ENCODE measurements around the gene CAMK2D.

CAMK2D gene

DNA sequence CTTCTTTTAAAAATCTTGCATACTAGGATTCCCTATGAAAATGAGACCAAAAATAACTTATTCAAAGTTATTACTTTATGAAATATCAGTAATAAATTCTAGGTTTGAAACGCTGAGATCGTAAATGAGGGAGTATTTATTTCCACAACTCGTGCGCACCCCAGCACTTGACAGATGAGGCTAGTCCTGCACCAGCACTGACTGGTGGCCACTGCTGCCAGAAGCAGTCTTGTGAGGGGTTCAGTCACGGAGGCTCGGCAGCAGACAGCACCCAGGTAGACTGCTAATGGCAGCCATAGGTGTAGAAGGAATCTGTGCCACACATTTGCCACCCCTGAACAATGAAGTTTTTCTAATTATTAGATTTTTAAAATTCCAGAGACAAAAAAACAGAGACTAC is 248.7 kb downstream of the CAMK2D start:
- H3K27ac ChIP-seq (replicated peaks; ENCODE audit: low read length) = no peak overlapping the region
- no peak overlapping the region for H4K8ac ChIP-seq (ENCODE audit: low read depth, low read length)
- no peak for DNase-seq (ENCODE audit: low spot score)
- no peaks in the 10 kb centered on the region for H3K27me3 ChIP-seq (ENCODE audit: control insufficient read depth in 3 of 3, insufficient read depth in 3 of 3, low read depth in 1 of 3, low read length in 3 of 3)
- H2BK15ac ChIP-seq (ENCODE audit: low read length) = no peak overlapping the region
- H2AK5ac ChIP-seq (ENCODE audit: low read depth, low read length) = no peak overlapping the region
- no peaks in the 10 kb centered on the region for H3K4me1 ChIP-seq (ENCODE audit: control insufficient read depth in 2 of 2, insufficient read depth in 1 of 2, low read depth in 1 of 2, low read length in 2 of 2)
- no peak overlapping the region for H2BK5ac ChIP-seq (ENCODE audit: low read length)
- no CpG with 5 or more reads among the region's 6 CpGs for WGBS, 2 donors (ENCODE audit: extremely low coverage in 2 of 2, insufficient read length in 2 of 2, insufficient replicate concordance in 1 of 2)
- H3K4me2 ChIP-seq (ENCODE audit: insufficient read depth, low read length, poor library complexity, severe bottlenecking) = no peak overlapping the region
- no peak overlapping the region for H3K4ac ChIP-seq (ENCODE audit: low read length)
- no peak overlapping the region for H2AFZ ChIP-seq (ENCODE audit: low read length)
- no peak overlapping the region for H4K91ac ChIP-seq (ENCODE audit: low read depth, low read length, poor library complexity)
- no peaks in the 10 kb centered on the region for H3K9me3 ChIP-seq (replicated peaks in 1 of 2; ENCODE audit: control insufficient read depth in 2 of 2, insufficient read depth in 1 of 2, low read depth in 1 of 2, low read length in 2 of 2)
- no peak overlapping the region for H3K23ac ChIP-seq (ENCODE audit: low read depth, low read length, poor library complexity)
- no peak overlapping the region for H2BK12ac ChIP-seq (ENCODE audit: low read length)
- no peak overlapping the region for H3K18ac ChIP-seq (ENCODE audit: low read length)
- H3K9ac ChIP-seq (ENCODE audit: low read depth, low read length, poor library complexity) = no peak overlapping the region
- H3K36me3 ChIP-seq (replicated peaks in 1 of 2; ENCODE audit: control insufficient read depth in 2 of 2, insufficient read depth in 2 of 2, low read length in 2 of 2) = peaks cover 2 to 70% of the 10 kb centered on the region in 2 donors
- no peak overlapping the region for H3K4me3 ChIP-seq (ENCODE audit: low read length in 2 of 2)
- no peak overlapping the region for H2BK120ac ChIP-seq (ENCODE audit: low read depth, low read length)
- no peaks in the 10 kb centered on the region for H3K79me1 ChIP-seq (ENCODE audit: low read depth, low read length)
- no peak overlapping the region for H3K14ac ChIP-seq (ENCODE audit: low read length)

DNA sequence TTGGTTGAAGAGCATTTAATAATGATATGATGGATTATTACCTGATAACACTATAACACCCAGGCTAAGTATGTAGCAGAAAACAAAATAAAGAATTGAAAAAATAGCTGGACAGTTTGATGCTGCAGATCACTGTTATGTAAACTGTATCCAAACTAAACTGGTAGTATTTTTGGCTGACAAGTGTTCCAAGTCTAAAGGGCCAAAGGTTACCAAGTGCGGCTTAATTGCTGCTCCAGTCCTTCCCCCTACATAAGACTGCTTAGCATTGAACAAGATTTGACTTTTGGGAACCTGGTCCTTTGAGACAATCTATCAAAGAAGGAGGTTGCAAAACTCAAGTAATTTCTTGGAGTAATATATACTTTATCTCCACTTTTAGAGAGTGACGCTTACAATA is 249.6 kb downstream of the CAMK2D start:
- no peak overlapping the region for H2AK5ac ChIP-seq (ENCODE audit: low read depth, low read length)
- no peak overlapping the region for H3K27ac ChIP-seq (replicated peaks; ENCODE audit: low read length)
- H3K14ac ChIP-seq (ENCODE audit: low read length) = no peak overlapping the region

DNA sequence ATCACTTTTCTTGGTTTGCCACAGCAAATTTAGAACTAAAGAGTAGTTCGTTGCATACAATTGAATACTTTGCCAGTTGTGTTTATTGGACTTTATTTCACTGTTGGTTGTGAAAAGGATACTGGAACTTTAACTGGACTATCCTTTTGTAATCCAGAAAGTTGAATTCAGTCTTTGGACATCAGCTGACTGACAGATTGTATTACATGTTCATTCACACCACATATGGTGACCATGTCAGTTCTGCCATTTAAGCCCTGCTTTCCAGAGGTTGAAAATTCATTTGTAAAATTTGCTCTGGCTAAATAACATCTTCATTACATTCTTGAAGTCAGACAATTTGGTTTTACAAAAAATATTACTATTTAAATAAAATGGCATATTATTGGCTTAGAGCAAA is 251.7 kb downstream of the CAMK2D start:
- no peak overlapping the region for H2BK15ac ChIP-seq (ENCODE audit: low read length)
- no peak overlapping the region for H3K4me2 ChIP-seq (ENCODE audit: insufficient read depth, low read length, poor library complexity, severe bottlenecking)
- H3K4ac ChIP-seq (ENCODE audit: low read length) = no peak overlapping the region
- H3K4me3 ChIP-seq (ENCODE audit: low read length in 2 of 2) = no peak overlapping the region
- H3K4me1 ChIP-seq (ENCODE audit: control insufficient read depth in 2 of 2, insufficient read depth in 1 of 2, low read depth in 1 of 2, low read length in 2 of 2) = no peaks in the 10 kb centered on the region
- no peak overlapping the region for H2BK120ac ChIP-seq (ENCODE audit: low read depth, low read length)
- no peak overlapping the region for H4K91ac ChIP-seq (ENCODE audit: low read depth, low read length, poor library complexity)
- H3K14ac ChIP-seq (ENCODE audit: low read length) = no peak overlapping the region
- H3K36me3 ChIP-seq (replicated peaks in 1 of 2; ENCODE audit: control insufficient read depth in 2 of 2, insufficient read depth in 2 of 2, low read length in 2 of 2) = peaks cover 4 to 52% of the 10 kb centered on the region in 2 donors
- H3K23ac ChIP-seq (ENCODE audit: low read depth, low read length, poor library complexity) = no peak overlapping the region
- H3K27me3 ChIP-seq (ENCODE audit: control insufficient read depth in 3 of 3, insufficient read depth in 3 of 3, low read depth in 1 of 3, low read length in 3 of 3) = no peaks in the 10 kb centered on the region
- H2BK5ac ChIP-seq (ENCODE audit: low read length) = no peak overlapping the region
- H3K18ac ChIP-seq (ENCODE audit: low read length) = no peak overlapping the region
- H4K8ac ChIP-seq (ENCODE audit: low read depth, low read length) = no peak overlapping the region
- no peak overlapping the region for H2AFZ ChIP-seq (ENCODE audit: low read length)
- no peak overlapping the region for H2AK5ac ChIP-seq (ENCODE audit: low read depth, low read length)
- no peak overlapping the region for H3K9ac ChIP-seq (ENCODE audit: low read depth, low read length, poor library complexity)
- H3K27ac ChIP-seq (replicated peaks; ENCODE audit: low read length) = no peak overlapping the region
- no peaks in the 10 kb centered on the region for H3K9me3 ChIP-seq (replicated peaks in 1 of 2; ENCODE audit: control insufficient read depth in 2 of 2, insufficient read depth in 1 of 2, low read depth in 1 of 2, low read length in 2 of 2)
- no peak overlapping the region for H2BK12ac ChIP-seq (ENCODE audit: low read length)
- no CpG with 5 or more reads among the region's 1 CpG for WGBS, 2 donors (ENCODE audit: extremely low coverage in 2 of 2, insufficient read length in 2 of 2, insufficient replicate concordance in 1 of 2)
- no peaks in the 10 kb centered on the region for H3K79me1 ChIP-seq (ENCODE audit: low read depth, low read length)
- DNase-seq (ENCODE audit: low spot score) = no peak

More for the DNA sequence above, 249.6 kb downstream of the CAMK2D start:
- no peaks in the 10 kb centered on the region for H3K79me1 ChIP-seq (ENCODE audit: low read depth, low read length)
- no peak overlapping the region for H3K23ac ChIP-seq (ENCODE audit: low read depth, low read length, poor library complexity)
- H4K91ac ChIP-seq (ENCODE audit: low read depth, low read length, poor library complexity) = no peak overlapping the region
- H3K4me3 ChIP-seq (ENCODE audit: low read length in 2 of 2) = no peak overlapping the region
- no peak overlapping the region for H3K18ac ChIP-seq (ENCODE audit: low read length)
- no CpG with 5 or more reads among the region's 2 CpGs for WGBS, 2 donors (ENCODE audit: extremely low coverage in 2 of 2, insufficient read length in 2 of 2, insufficient replicate concordance in 1 of 2)
- no peak overlapping the region for H2BK12ac ChIP-seq (ENCODE audit: low read length)
- H3K4ac ChIP-seq (ENCODE audit: low read length) = no peak overlapping the region
- H3K9me3 ChIP-seq (replicated peaks in 1 of 2; ENCODE audit: control insufficient read depth in 2 of 2, insufficient read depth in 1 of 2, low read depth in 1 of 2, low read length in 2 of 2) = no peaks in the 10 kb centered on the region
- no peak overlapping the region for H3K4me2 ChIP-seq (ENCODE audit: insufficient read depth, low read length, poor library complexity, severe bottlenecking)
- no peaks in the 10 kb centered on the region for H3K27me3 ChIP-seq (ENCODE audit: control insufficient read depth in 3 of 3, insufficient read depth in 3 of 3, low read depth in 1 of 3, low read length in 3 of 3)
- H3K4me1 ChIP-seq (ENCODE audit: control insufficient read depth in 2 of 2, insufficient read depth in 1 of 2, low read depth in 1 of 2, low read length in 2 of 2) = no peaks in the 10 kb centered on the region
- no peak for DNase-seq (ENCODE audit: low spot score)
- no peak overlapping the region for H3K9ac ChIP-seq (ENCODE audit: low read depth, low read length, poor library complexity)
- no peak overlapping the region for H2BK5ac ChIP-seq (ENCODE audit: low read length)
- peaks cover 2 to 66% of the 10 kb centered on the region in 2 donors for H3K36me3 ChIP-seq (replicated peaks in 1 of 2; ENCODE audit: control insufficient read depth in 2 of 2, insufficient read depth in 2 of 2, low read length in 2 of 2)
- no peak overlapping the region for H4K8ac ChIP-seq (ENCODE audit: low read depth, low read length)
- H2AFZ ChIP-seq (ENCODE audit: low read length) = no peak overlapping the region
- no peak overlapping the region for H2BK15ac ChIP-seq (ENCODE audit: low read length)
- no peak overlapping the region for H2BK120ac ChIP-seq (ENCODE audit: low read depth, low read length)

DNA sequence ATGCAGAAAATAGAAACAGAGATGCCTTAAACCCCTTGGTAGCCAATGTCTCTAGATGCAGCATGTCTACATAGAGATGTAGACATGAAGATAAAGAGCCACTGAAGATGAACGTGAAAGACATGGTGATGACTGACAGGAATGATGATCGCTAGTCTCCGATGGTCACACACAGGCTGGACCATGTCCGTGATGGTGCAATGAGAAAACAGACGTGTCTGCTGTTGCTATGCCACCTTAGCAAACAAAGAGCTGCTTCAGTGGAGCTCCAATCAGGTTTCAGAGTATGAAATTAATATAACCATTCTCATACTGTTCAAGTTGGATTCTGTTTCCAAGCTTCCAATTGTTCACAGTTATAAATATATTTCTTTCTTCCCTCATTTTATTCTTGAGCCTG is 256.5 kb downstream of the CAMK2D start:
- H3K4ac ChIP-seq (ENCODE audit: low read length) = no peak overlapping the region
- no peak overlapping the region for H4K8ac ChIP-seq (ENCODE audit: low read depth, low read length)
- no peak overlapping the region for H4K91ac ChIP-seq (ENCODE audit: low read depth, low read length, poor library complexity)
- H3K4me1 ChIP-seq (ENCODE audit: control insufficient read depth in 2 of 2, insufficient read depth in 1 of 2, low read depth in 1 of 2, low read length in 2 of 2) = no peaks in the 10 kb centered on the region
- H2AK5ac ChIP-seq (ENCODE audit: low read depth, low read length) = no peak overlapping the region
- H3K9me3 ChIP-seq (replicated peaks in 1 of 2; ENCODE audit: control insufficient read depth in 2 of 2, insufficient read depth in 1 of 2, low read depth in 1 of 2, low read length in 2 of 2) = peaks cover 0 to 3% of the 10 kb centered on the region in 2 donors
- no peak overlapping the region for H3K9ac ChIP-seq (ENCODE audit: low read depth, low read length, poor library complexity)
- H3K4me2 ChIP-seq (ENCODE audit: insufficient read depth, low read length, poor library complexity, severe bottlenecking) = no peak overlapping the region
- peaks cover 3 to 21% of the 10 kb centered on the region in 2 donors for H3K36me3 ChIP-seq (replicated peaks in 1 of 2; ENCODE audit: control insufficient read depth in 2 of 2, insufficient read depth in 2 of 2, low read length in 2 of 2)
- no peak overlapping the region for H3K4me3 ChIP-seq (ENCODE audit: low read length in 2 of 2)
- H3K23ac ChIP-seq (ENCODE audit: low read depth, low read length, poor library complexity) = no peak overlapping the region
- WGBS, 2 donors (ENCODE audit: extremely low coverage in 2 of 2, insufficient read length in 2 of 2, insufficient replicate concordance in 1 of 2) = no CpG with 5 or more reads among the region's 5 CpGs
- H3K27ac ChIP-seq (replicated peaks; ENCODE audit: low read length) = no peak overlapping the region
- DNase-seq (ENCODE audit: low spot score) = no peak
- no peak overlapping the region for H2AFZ ChIP-seq (ENCODE audit: low read length)
- H2BK12ac ChIP-seq (ENCODE audit: low read length) = no peak overlapping the region
- H3K18ac ChIP-seq (ENCODE audit: low read length) = no peak overlapping the region
- H3K79me1 ChIP-seq (ENCODE audit: low read depth, low read length) = no peaks in the 10 kb centered on the region
- H2BK15ac ChIP-seq (ENCODE audit: low read length) = no peak overlapping the region
- H3K14ac ChIP-seq (ENCODE audit: low read length) = no peak overlapping the region
- no peak overlapping the region for H2BK5ac ChIP-seq (ENCODE audit: low read length)
- no peak overlapping the region for H2BK120ac ChIP-seq (ENCODE audit: low read depth, low read length)
- no peaks in the 10 kb centered on the region for H3K27me3 ChIP-seq (ENCODE audit: control insufficient read depth in 3 of 3, insufficient read depth in 3 of 3, low read depth in 1 of 3, low read length in 3 of 3)
